ENCODE measurements around the gene NSMF. TPM values are rescaled to one million over a fixed set of nuclear protein-coding genes. Genes with fewer than 3 reads are reported as not detected.

NSMF gene
- total RNA-seq, 1 donor, result 22.4 TPM

DNA sequence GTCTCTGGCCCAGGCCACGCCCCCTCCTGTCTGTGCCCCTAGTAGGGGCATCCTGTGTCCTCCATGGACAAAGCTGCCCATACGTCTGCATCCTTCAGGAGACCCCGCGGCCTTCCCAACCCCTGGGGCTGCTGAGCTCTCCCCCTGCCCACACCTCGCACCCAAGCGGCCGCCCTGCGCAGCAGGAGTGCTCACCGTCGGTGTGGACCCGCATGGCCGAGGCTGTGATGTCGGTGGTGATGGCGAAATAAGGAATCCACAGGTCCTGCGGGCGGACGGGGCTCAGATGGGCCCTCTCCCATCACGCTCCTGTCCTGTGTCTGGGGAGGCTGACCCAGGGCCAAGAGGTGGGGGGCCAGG is 4.8 kb upstream of the NSMF start:
- Histone ChIP-seq H3K9me3 (ENCODE audit: low read depth, low read length) (no peaks in the 10 kb centered on the region), H3K4me2 (ENCODE audit: insufficient read depth, low read length) (no peak overlapping the region), H4K20me1 (ENCODE audit: insufficient read depth, low read length) (no peaks in the 10 kb centered on the region), H3K27ac (ENCODE audit: low read depth, low read length) (no peak overlapping the region), H3K4me3 (ENCODE audit: insufficient read depth, low read length) (no peak overlapping the region), H3K36me3 (ENCODE audit: insufficient read depth, low read length) (no peaks in the 10 kb centered on the region), H3K4me1 (ENCODE audit: insufficient read depth, low read length) (peaks cover 5% of the 10 kb centered on the region), H2AFZ (ENCODE audit: low read length) (no peak overlapping the region), H3K27me3 (ENCODE audit: insufficient read depth, low read length) (no peaks in the 10 kb centered on the region), H3K79me2 (ENCODE audit: insufficient read depth, low read length) (no peaks in the 10 kb centered on the region)
- peak; percentile 56 for DNase-seq (ENCODE audit: insufficient read length, low spot score, missing footprints)
- TF ChIP-seq, protein P1, sequence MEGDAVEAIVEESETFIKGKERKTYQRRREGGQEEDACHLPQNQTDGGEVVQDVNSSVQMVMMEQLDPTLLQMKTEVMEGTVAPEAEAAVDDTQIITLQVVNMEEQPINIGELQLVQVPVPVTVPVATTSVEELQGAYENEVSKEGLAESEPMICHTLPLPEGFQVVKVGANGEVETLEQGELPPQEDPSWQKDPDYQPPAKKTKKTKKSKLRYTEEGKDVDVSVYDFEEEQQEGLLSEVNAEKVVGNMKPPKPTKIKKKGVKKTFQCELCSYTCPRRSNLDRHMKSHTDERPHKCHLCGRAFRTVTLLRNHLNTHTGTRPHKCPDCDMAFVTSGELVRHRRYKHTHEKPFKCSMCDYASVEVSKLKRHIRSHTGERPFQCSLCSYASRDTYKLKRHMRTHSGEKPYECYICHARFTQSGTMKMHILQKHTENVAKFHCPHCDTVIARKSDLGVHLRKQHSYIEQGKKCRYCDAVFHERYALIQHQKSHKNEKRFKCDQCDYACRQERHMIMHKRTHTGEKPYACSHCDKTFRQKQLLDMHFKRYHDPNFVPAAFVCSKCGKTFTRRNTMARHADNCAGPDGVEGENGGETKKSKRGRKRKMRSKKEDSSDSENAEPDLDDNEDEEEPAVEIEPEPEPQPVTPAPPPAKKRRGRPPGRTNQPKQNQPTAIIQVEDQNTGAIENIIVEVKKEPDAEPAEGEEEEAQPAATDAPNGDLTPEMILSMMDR (IDR thresholded peaks at IDR 0.05; ENCODE audit: extremely low read depth, low read depth, low read length), result no peak

GRCh38 chr9:137462986-137463930 is 4.1 kb upstream of the NSMF start:
- H3K79me2 ChIP-seq (ENCODE audit: insufficient read depth, low read length), result peaks cover 6% of the 10 kb centered on the region
- no peak overlapping the region for H3K4me2 ChIP-seq (ENCODE audit: insufficient read depth, low read length)
- DNase-seq (ENCODE audit: insufficient read length, low spot score, missing footprints), result peak; percentile 79
- no peaks in the 10 kb centered on the region for H3K9me3 ChIP-seq (ENCODE audit: low read depth, low read length)
- no peaks in the 10 kb centered on the region for H3K36me3 ChIP-seq (ENCODE audit: insufficient read depth, low read length)
- H3K27me3 ChIP-seq (ENCODE audit: insufficient read depth, low read length), result no peaks in the 10 kb centered on the region
- H4K20me1 ChIP-seq (ENCODE audit: insufficient read depth, low read length), result no peaks in the 10 kb centered on the region
- no peak overlapping the region for H3K4me3 ChIP-seq (ENCODE audit: insufficient read depth, low read length)
- H3K4me1 ChIP-seq (ENCODE audit: insufficient read depth, low read length), result peaks cover 6% of the 10 kb centered on the region
- H2AFZ ChIP-seq (ENCODE audit: low read length), result no peak overlapping the region
- H3K27ac ChIP-seq (ENCODE audit: low read depth, low read length), result no peak overlapping the region
- TF ChIP-seq, protein P1 (IDR thresholded peaks at IDR 0.05; ENCODE audit: extremely low read depth, low read depth, low read length), result no peak

DNA sequence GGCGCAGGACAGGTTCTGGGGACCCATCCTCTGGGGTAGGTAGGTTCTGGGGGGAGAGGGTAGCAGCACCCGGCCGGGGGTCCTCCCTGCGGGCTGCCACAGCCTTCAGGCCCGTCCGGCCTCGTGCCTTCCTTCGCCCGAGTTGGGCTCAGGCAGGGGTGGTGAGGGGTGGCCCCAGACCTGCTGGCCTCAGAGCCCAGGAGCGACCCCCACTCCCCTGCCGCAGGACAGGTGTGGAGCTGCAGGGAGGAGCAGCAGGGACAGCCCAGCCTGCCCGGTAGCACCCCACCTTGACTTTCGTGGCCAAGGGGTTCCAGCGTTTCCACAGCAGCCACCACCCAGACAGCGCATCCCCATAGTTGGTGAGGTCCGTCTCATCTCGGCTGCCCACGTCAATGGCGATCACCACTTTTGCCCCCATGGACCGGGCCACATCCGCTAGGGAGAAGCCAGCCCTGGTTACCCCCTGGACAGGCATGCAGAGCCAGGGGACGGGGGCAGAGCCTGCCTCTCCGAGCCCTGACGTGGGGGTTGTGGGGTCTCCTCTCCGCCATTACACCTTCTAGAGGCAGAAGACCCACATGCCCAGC is 3.4 kb upstream of the NSMF start:
- Histone ChIP-seq H3K36me3 (ENCODE audit: insufficient read depth, low read length) (no peaks in the 10 kb centered on the region), H3K4me1 (ENCODE audit: insufficient read depth, low read length) (peaks cover 13% of the 10 kb centered on the region), H3K27me3 (ENCODE audit: insufficient read depth, low read length) (no peaks in the 10 kb centered on the region), H3K9me3 (ENCODE audit: low read depth, low read length) (no peaks in the 10 kb centered on the region), H3K4me3 (ENCODE audit: insufficient read depth, low read length) (no peak overlapping the region), H3K79me2 (ENCODE audit: insufficient read depth, low read length) (peaks cover 11% of the 10 kb centered on the region), H2AFZ (ENCODE audit: low read length) (no peak overlapping the region), H3K4me2 (ENCODE audit: insufficient read depth, low read length) (no peak overlapping the region), H4K20me1 (ENCODE audit: insufficient read depth, low read length) (peaks cover 6% of the 10 kb centered on the region), H3K27ac (ENCODE audit: low read depth, low read length) (no peak overlapping the region)
- peak; percentile 66 for DNase-seq (ENCODE audit: insufficient read length, low spot score, missing footprints)
- TF ChIP-seq, protein P1 (IDR thresholded peaks at IDR 0.05; ENCODE audit: extremely low read depth, low read depth, low read length), result no peak
